AG04450 (cell line): ENCODE measurements around the gene GPR150. TPM values are rescaled to one million over a fixed set of nuclear protein-coding genes. Genes with fewer than 3 reads are reported as not detected.
"Not testable (repeated sequence)": the region's sequence is repeated elsewhere in the genome, so short reads cannot be mapped to it uniquely, and the experiment has no call there.

Source experiments
- CTCF ChIA-PET: fragments of 300-600, 350-600 bp; formaldehyde crosslinking; extraction: SDS; loops from one replicate; lab custom pipeline; 2022; ENCODE audit warnings: antibody characterized with exemption, inconsistent platforms; lab: Charles Lee
- POLR2A ChIA-PET: fragments of 350-600 bp; formaldehyde crosslinking; extraction: SDS; loops from one replicate; lab custom pipeline; 2021; ENCODE audit warnings: antibody characterized with exemption, inconsistent platforms; lab: Yijun Ruan, JAX
- DNase-seq: peaks from one replicate; pipeline ENCODE4 v3.0.0-alpha.2; 2011; ENCODE audit warnings: low read depth, low spot score
- H3K27ac ChIP-seq: one replicate; pipeline ENCODE4 v1.5.1; 2012; ENCODE audit warnings: low read depth, low read length, control low read depth
- H3K27me3 ChIP-seq: one replicate; pipeline ENCODE4 v1.6.0; 2012; ENCODE audit warnings: low read length; ENCODE audit not compliant: control insufficient read depth, insufficient read depth
- H3K4me3 ChIP-seq: 2 replicates; pipeline ENCODE4 v1.5.1; 2011; ENCODE audit warnings: mild to moderate bottlenecking, low read depth, low read length, control low read depth
- H3K9me3 ChIP-seq: 2 replicates; pipeline ENCODE4 v1.5.1; 2012; ENCODE audit warnings: low read length; ENCODE audit not compliant: control insufficient read depth, insufficient read depth
- polyA plus RNA-seq: library from polyadenylated mRNA; depleted of rRNA; stranded (reverse); fragments of >200 nt; gene quantifications from 2 replicates; pipeline ENCODE4 v1.2.3, GENCODE V29; 2011
- TF ChIP-seq, protein P1 (sequence below): IDR thresholded peaks from 2 replicates; pipeline ENCODE4 v1.5.1; 2011; ENCODE audit warnings: low read depth, low read length, control low read depth, inconsistent platforms

GPR150 gene
- polyA plus RNA-seq, 1 experiment, result 0.17 TPM

DNA sequence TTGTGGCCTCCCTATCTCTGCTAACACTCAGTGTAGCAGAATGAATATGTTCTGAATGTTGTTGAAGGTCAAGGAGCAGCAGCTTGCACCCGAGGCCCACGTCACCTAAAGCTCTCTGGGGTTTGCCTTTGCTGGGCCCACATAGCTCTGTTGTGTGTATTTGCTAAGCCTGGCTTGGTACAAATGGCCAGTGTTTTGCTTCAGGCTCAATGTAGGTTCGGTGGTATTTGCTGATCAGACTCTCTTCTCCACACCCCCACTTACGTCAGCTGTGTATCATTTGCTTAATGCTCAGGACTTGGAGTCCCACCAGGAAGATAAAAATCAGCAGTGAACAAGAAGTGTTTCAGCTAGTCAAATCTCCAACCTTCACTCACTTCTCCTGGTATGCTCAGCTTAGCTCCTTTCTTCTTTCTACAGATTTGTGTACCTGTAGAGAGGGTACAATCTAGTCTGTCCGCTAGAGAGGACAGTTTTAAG lies 21.9 kb downstream of the GPR150 start:
- TF ChIP-seq, protein P1, sequence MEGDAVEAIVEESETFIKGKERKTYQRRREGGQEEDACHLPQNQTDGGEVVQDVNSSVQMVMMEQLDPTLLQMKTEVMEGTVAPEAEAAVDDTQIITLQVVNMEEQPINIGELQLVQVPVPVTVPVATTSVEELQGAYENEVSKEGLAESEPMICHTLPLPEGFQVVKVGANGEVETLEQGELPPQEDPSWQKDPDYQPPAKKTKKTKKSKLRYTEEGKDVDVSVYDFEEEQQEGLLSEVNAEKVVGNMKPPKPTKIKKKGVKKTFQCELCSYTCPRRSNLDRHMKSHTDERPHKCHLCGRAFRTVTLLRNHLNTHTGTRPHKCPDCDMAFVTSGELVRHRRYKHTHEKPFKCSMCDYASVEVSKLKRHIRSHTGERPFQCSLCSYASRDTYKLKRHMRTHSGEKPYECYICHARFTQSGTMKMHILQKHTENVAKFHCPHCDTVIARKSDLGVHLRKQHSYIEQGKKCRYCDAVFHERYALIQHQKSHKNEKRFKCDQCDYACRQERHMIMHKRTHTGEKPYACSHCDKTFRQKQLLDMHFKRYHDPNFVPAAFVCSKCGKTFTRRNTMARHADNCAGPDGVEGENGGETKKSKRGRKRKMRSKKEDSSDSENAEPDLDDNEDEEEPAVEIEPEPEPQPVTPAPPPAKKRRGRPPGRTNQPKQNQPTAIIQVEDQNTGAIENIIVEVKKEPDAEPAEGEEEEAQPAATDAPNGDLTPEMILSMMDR, result no peak
- ChIA-PET POLR2A (no interaction called here), CTCF (interaction anchor here (0.9 to 5.0 kb wide), 6 partner anchors 11 to 206 kb away, joined by 3 to 72 read pairs (median 6); no protein-coding TSS in a partner anchor)
- Histone ChIP-seq H3K4me3 (no peak overlapping the region), H3K9me3 (no peaks in the 10 kb centered on the region), H3K27me3 (no peaks in the 10 kb centered on the region), H3K27ac (no peak overlapping the region)
- no peak for DNase-seq

DNA sequence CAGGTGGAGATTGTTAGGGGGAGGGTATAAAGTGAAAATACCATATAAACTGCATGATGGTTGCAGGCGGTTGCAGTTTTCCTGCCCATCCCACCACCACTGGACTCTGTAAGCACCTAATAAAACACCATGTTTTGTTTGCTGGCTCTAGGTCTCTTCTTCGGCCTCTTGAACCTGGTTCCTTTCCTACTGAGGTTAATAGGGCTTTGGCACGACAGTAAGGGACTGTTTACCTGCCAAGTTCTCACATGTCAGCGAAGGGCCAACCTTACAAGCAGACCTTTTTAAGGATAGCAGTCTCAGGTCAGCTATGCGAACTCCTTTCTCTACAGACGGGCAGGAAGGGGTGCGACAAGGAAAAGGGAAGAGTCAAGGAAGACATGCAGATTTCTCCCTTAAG lies 23.3 kb downstream of the GPR150 start:
- Histone ChIP-seq H3K27ac (no peak overlapping the region), H3K9me3 (no peaks in the 10 kb centered on the region), H3K4me3 (no peak overlapping the region), H3K27me3 (no peaks in the 10 kb centered on the region)
- POLR2A ChIA-PET, result no interaction called here
- CTCF ChIA-PET, result interaction anchor here (1.3 to 5.0 kb wide), 4 partner anchors 21 to 214 kb away, joined by 3 to 72 read pairs (median 16); no protein-coding TSS in a partner anchor
- DNase-seq, result no peak
- TF ChIP-seq, protein P1, result no peak

DNA sequence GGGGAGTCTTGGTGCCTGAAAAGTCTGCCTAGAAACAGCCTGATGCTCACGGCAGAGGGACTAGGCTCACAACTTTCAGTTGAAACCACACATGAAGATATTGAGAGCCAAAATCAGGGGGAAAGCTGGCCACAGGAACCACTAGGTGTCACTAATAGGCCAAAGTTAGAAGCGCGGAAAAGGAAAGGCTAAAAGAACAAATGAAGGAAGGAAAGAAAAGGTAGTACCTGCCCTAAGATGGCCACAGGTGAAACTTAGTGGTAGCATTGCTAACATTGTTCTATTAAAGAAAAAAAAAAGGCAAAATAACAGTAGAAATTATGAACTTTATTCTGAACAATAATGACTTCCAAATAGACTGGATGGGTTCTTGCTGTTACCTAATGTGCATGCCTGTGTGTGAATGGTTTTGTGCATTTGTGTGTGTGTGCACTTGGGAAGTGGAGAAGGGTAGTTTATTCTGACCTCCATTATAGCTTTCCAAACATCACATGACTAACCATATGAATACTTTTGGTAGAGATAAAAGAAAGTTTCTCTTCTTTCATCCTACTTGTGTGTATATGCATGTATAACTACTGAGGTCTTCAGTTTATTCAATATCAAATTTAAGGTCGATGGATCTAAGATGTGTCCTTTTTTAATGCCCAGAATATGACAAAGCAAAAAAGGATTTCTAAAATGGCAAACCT lies 24.6 kb downstream of the GPR150 start:
- POLR2A ChIA-PET, result interaction anchor here (1.1 kb wide), 1 partner anchor 203 kb away, joined by 3 read pairs; no protein-coding TSS in a partner anchor
- TF ChIP-seq, protein P1, result peak; percentile 84

GRCh38 chr5:95646226-95646568 lies 26.3 kb downstream of the GPR150 start:
- DNase-seq, H3K9me3 ChIP-seq, H3K27me3 ChIP-seq, H3K27ac ChIP-seq: not testable (repeated sequence)
- H3K4me3 ChIP-seq, result peak overlapping the region; percentile 27
- ChIA-PET POLR2A (interaction anchor here (0.6 to 2.1 kb wide), 16 partner anchors 11 to 581 kb away, joined by 3 to 33 read pairs (median 4); partner anchors contain the start of genes ARSK, GLRX, RHOBTB3 and SKIC3), CTCF (interaction anchor here (0.8 to 4.4 kb wide), 14 partner anchors 9 to 691 kb away, joined by 3 to 35 read pairs (median 4); partner anchors contain the start of gene RHOBTB3)

More for the DNA sequence above, 24.6 kb downstream of the GPR150 start:
- no peak for DNase-seq
- H3K9me3 ChIP-seq, result no peaks in the 10 kb centered on the region
- CTCF ChIA-PET, result interaction anchor here (0.7 to 5.0 kb wide), 20 partner anchors 9 to 213 kb away, joined by 3 to 72 read pairs (median 4); no protein-coding TSS in a partner anchor
- no peaks in the 10 kb centered on the region for H3K27me3 ChIP-seq
- no peak overlapping the region for H3K27ac ChIP-seq
- no peak overlapping the region for H3K4me3 ChIP-seq

GRCh38 chr5:95646569-95647431 lies 26.9 kb downstream of the GPR150 start, which contains the start of gene RFESD:
Gene RFESD, plus strand, starts transcription at chr5:95646777. Its CDS starts 5,495 bp downstream, at chr5:95652272.
- peak within 1 kb of the TSS; percentile 61 for H3K4me3 ChIP-seq

More at GRCh38 chr5:95646569-95647431, 26.9 kb downstream of the GPR150 start, which contains the start of gene RFESD:
- no peaks in the 10 kb centered on the region for H3K27me3 ChIP-seq
- CTCF ChIA-PET, result interaction anchor here (0.8 to 4.4 kb wide), 12 partner anchors 9 to 690 kb away, joined by 3 to 35 read pairs (median 3); partner anchors contain the start of gene RHOBTB3
- peak within 1 kb of the TSS; percentile 82 for H3K27ac ChIP-seq
- peak; percentile 82 for DNase-seq
- TF ChIP-seq, protein P1, result 0 out of 2 replicates have a peak, but pooled peaks have one; percentile 18
- POLR2A ChIA-PET, result interaction anchor here (0.5 to 2.1 kb wide), 21 partner anchors 11 to 580 kb away, joined by 3 to 33 read pairs (median 4); partner anchors contain the start of genes ARSK, GLRX, RHOBTB3 and SKIC3
- no peaks in the 10 kb centered on the region for H3K9me3 ChIP-seq
